Measurements from ENCODE around the gene MPZL2. TPM values are rescaled to one million over a fixed set of nuclear protein-coding genes. Genes with fewer than 3 reads are reported as not detected.
A peak's percentile ranks its signal among the peaks of the same experiment; 100 is the strongest.

MPZL2 gene
- total and polyA plus RNA-seq, 2 of the 13 experiments (the other 11 are each of a cell fraction or from before 2014, with no cell fraction given): 27.9 to 53.7 TPM

DNA sequence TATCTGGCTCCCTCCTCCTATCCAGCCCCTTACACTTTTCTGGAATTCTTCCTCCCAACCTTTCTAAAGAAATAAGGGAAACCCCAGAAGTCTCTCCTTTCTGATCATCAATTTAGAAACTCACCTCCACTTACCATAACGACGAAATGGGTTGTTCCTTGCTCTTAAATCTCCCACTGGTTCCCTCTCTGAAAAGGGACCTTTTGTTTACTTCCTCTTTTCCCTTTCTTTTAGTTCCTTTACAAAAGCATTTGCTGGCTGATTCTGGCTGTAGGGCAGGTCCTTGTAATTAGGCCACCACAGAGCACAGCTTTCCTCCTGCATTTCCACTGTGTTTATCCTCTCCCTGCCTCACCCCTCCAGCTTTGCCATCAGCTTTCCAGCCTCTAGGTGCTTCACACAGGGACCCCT lies 51.3 kb downstream of the MPZL2 start (continued):
- TF ChIP-seq ASH2L (IDR thresholded peaks at IDR 0.05; ENCODE audit: insufficient read length, low read depth, low read length) (peak; percentile 14), CHD4 (IDR thresholded peaks at IDR 0.05; ENCODE audit: borderline replicate concordance, low read length) (peak; percentile 94), ATAD3A (CRISPR knock-in tag; IDR thresholded peaks at IDR 0.05) (no peak), KDM5A (IDR thresholded peaks at IDR 0.05; ENCODE audit: borderline replicate concordance, low read length) (no peak), DMAP1 (CRISPR knock-in tag; IDR thresholded peaks at IDR 0.05) (no peak), ZNF263 (CRISPR knock-in tag; IDR thresholded peaks at IDR 0.05) (no peak), ZNF629 (CRISPR knock-in tag; conservative IDR thresholded peaks at IDR 0.05) (peak; percentile 97), RBM22 (optimal IDR thresholded peaks at IDR 0.05; ENCODE audit: low read length) (no peak), ZNF12 (CRISPR knock-in tag; IDR thresholded peaks at IDR 0.05) (no peak), PHF20 (CRISPR knock-in tag; IDR thresholded peaks at IDR 0.05) (no peak), BCLAF1 (IDR thresholded peaks at IDR 0.05) (no peak), GABPA (IDR thresholded peaks at IDR 0.05; ENCODE audit: low read depth, low read length) (no peak), GABPA (CRISPR knock-in tag; IDR thresholded peaks at IDR 0.05; ENCODE audit: low read depth) (peak; percentile 26; the same call in 1 of the 2 replicates), SNRNP70 (IDR thresholded peaks at IDR 0.05; ENCODE audit: low read depth, low read length) (no peak), ATF7-NPFF (CRISPR knock-in tag; IDR thresholded peaks at IDR 0.05; ENCODE audit: low read depth) (no peak), RBFOX2 (IDR thresholded peaks at IDR 0.05; ENCODE audit: low read depth, low read length) (no peak), SALL1 (CRISPR knock-in tag; IDR thresholded peaks at IDR 0.05) (no peak), SATB2 (CRISPR knock-in tag; IDR thresholded peaks at IDR 0.05) (no peak), CHCHD3 (CRISPR knock-in tag; IDR thresholded peaks at IDR 0.05) (no peak), WIZ (CRISPR knock-in tag; IDR thresholded peaks at IDR 0.05) (0 out of 2 replicates have a peak, but pooled peaks have one; percentile 14), ZFP41 (CRISPR knock-in tag; IDR thresholded peaks at IDR 0.05; ENCODE audit: borderline replicate concordance) (no peak), ARNT2 (CRISPR knock-in tag; IDR thresholded peaks at IDR 0.05; ENCODE audit: low read depth) (no peak), FLYWCH1 (CRISPR knock-in tag; IDR thresholded peaks at IDR 0.05) (no peak), IKZF4 (CRISPR knock-in tag; IDR thresholded peaks at IDR 0.05; ENCODE audit: borderline replicate concordance, low read depth, not compliant biosample characterization) (no peak), CBX5 (CRISPR knock-in tag; IDR thresholded peaks at IDR 0.05; ENCODE audit: borderline replicate concordance) (no peak), CREM (IDR thresholded peaks at IDR 0.05) (no peak), CREM (CRISPR knock-in tag; IDR thresholded peaks at IDR 0.05) (no peak), HMGXB3 (CRISPR knock-in tag; IDR thresholded peaks at IDR 0.05; ENCODE audit: borderline replicate concordance) (no peak)
